ENCODE results near the gene NEK1.

- TF ChIP-seq CTCF (IDR thresholded peaks at IDR 0.05) (no peak), ATF2 (CRISPR knock-in tag; IDR thresholded peaks at IDR 0.05; ENCODE audit: borderline replicate concordance, low read depth) (no peak), ATF3 (CRISPR knock-in tag; conservative IDR thresholded peaks at IDR 0.05) (no peak), CREM (CRISPR knock-in tag; IDR thresholded peaks at IDR 0.05) (no peak), IRF2 (CRISPR knock-in tag; IDR thresholded peaks at IDR 0.05; ENCODE audit: borderline replicate concordance, low read depth) (no peak)
These were observed 7.2 kb upstream of the NEK1 start for GRCh38 chr4:169619518-169619957.
